Measurements from ENCODE around the gene PDE6B.

The PDE6B gene

GRCh38 chr4:601612-602558 lies 23.5 kb upstream of the PDE6B start:
- DNase-seq: no peak

- no peak for DNase-seq
These were observed 22.8 kb upstream of the PDE6B start for GRCh38 chr4:602559-602942.

- DNase-seq: no peak
These were observed 21.2 kb upstream of the PDE6B start for GRCh38 chr4:604131-604530.

- DNase-seq: no peak
These were observed 19.5 kb upstream of the PDE6B start for GRCh38 chr4:605702-606425.

GRCh38 chr4:608236-608635 lies 17.1 kb upstream of the PDE6B start:
- no peak for DNase-seq

GRCh38 chr4:609400-610050 lies 15.8 kb upstream of the PDE6B start:
- DNase-seq: no peak

- DNase-seq: no peak
These were observed 14.7 kb upstream of the PDE6B start for GRCh38 chr4:610411-611261.

- DNase-seq: no peak
These were observed 13.2 kb upstream of the PDE6B start for GRCh38 chr4:612052-612748.

- DNase-seq: no peak
These were observed 12.6 kb upstream of the PDE6B start for GRCh38 chr4:612749-613125.

GRCh38 chr4:613126-613525 lies 12.2 kb upstream of the PDE6B start:
- DNase-seq: no peak

- DNase-seq: no peak
These were observed 9.3 kb upstream of the PDE6B start for GRCh38 chr4:616091-616490.

- no peak for DNase-seq
These were observed 8.3 kb upstream of the PDE6B start for GRCh38 chr4:616911-617643.

- DNase-seq: no peak
These were observed 7.4 kb upstream of the PDE6B start for GRCh38 chr4:617644-618641.

GRCh38 chr4:620201-620600 lies 5.2 kb upstream of the PDE6B start:
- no peak for DNase-seq

GRCh38 chr4:620851-621261 lies 4.5 kb upstream of the PDE6B start:
- DNase-seq: no peak

- DNase-seq: no peak
These were observed 3.9 kb upstream of the PDE6B start for GRCh38 chr4:621296-622070.

GRCh38 chr4:622071-622995 lies 3.0 kb upstream of the PDE6B start:
- DNase-seq: no peak
